Right lobe of liver (tissue), 6 donors: ENCODE measurements around the gene NAB2. TPM values are rescaled to one million over a fixed set of nuclear protein-coding genes. Genes with fewer than 3 reads are reported as not detected.

Source experiments
- ATAC-seq, 4 donors: fragments of 200-7000 bp; cut with Tn5 transposase; one replicate each; pipeline ENCODE4 v1.9.1; 2020; ENCODE audit warnings: mild to moderate bottlenecking in 4 of 4, moderate library complexity in 4 of 4
- DNase-seq, 3 donors: peaks; one replicate each; pipeline ENCODE4 v3.0.0-alpha.2; 2020
- H3K27ac ChIP-seq, 3 donors: fragments of 200-600 bp; one replicate each; pipeline ENCODE4 v1.8.0; 2022
- H3K27me3 ChIP-seq, 2 donors: fragments of 200-600 bp; one replicate each; pipeline ENCODE4 v1.8.0; 2022
- H3K36me3 ChIP-seq, 4 donors: fragments of 200-600 bp; sonication (generic) in 1 of 4; one replicate each; pipeline versions ENCODE4 v1.5.1 to v1.8.0; 2017 to 2022; ENCODE audit warnings: control low read depth in 1 of 4
- H3K4me1 ChIP-seq, 4 donors: fragments of 200-600 bp; sonication (generic) in 1 of 4; one replicate each; pipeline versions ENCODE4 v1.5.1 to v1.8.0; 2017 to 2022; ENCODE audit warnings: control low read depth in 1 of 4
- H3K4me3 ChIP-seq, 3 donors: fragments of 200-600 bp; one replicate each; pipeline ENCODE4 v1.8.0; 2022
- H3K9me3 ChIP-seq, 4 donors: fragments of 200-600 bp; sonication (generic) in 1 of 4; one replicate each; pipeline versions ENCODE4 v1.5.1 to v1.8.0; 2017 to 2022; ENCODE audit warnings: control low read depth in 1 of 4
- POLR2A ChIP-seq: fragments of 450-650 bp; IDR thresholded peaks from one replicate; pipeline ENCODE4 v1.6.1; 2017; ENCODE audit warnings: antibody characterized with exemption, mild to moderate bottlenecking
- WGBS: methylation state at CpG from one replicate; pipeline ENCODE4 v1.1.6; 2018; ENCODE audit warnings: low coverage, low lambda C conversion rate; ENCODE audit not compliant: insufficient coverage; ENCODE audit errors: missing lambda C conversion rate; 5-methylcytosine and 5-hydroxymethylcytosine counted together
- intact Hi-C, 2 donors: fragments of 100-400 bp; cut with DNase I; formaldehyde crosslinking; loops; one replicate each; pipeline versions ENCODE4 v1.11.2 to v1.14.1; 2022
- total RNA-seq, 6 experiments: library from RNA; depleted of rRNA in 2 of 6; stranded (reverse); fragments of >200 nt in 2 of 6; fragmentation: NEBNext Ultra II Directional in 3 of 6; extraction: Animal tissue kit (Norgen Biotek cat#: 25700) in 3 of 6; gene quantifications; one replicate each; pipeline versions ENCODE4 v1.1.0 to v1.2.4, GENCODE V29; 2016 to 2023
- TF ChIP-seq, protein P1 (sequence below), 4 donors: fragments of 200-600 bp in 3 of 4; fragments of 450-650 bp in 1 of 4; IDR thresholded peaks; one replicate each; pipeline versions ENCODE4 v1.5.1 to v1.8.0; 2016 to 2022; ENCODE audit warnings: antibody characterized with exemption in 4 of 4, mild to moderate bottlenecking in 2 of 4
- donor health status: DM: no; HTN: yes; CAD: no.
- donor health status: DM: no; HTN: no; CAD: no.
- donor health status: DM: no; HTN: no; CAD: no.
- donor health status: DM: no; HTN: yes; CAD: no.
- donor health status: DM: no; HTN: yes; CAD: no.

The NAB2 gene
- total RNA-seq, 6 experiments from 2014 or later = 6.1 to 13.1 (median 8.9) TPM

GRCh38 chr12:57139796-57140649 lies 51.1 kb downstream of the NAB2 start:
- H3K36me3 ChIP-seq = peaks cover 0 to 55% (median 27%) of the 10 kb centered on the region in 4 donors
- peaks cover 0 to 83% (median 38%) of the 10 kb centered on the region in 4 donors for H3K4me1 ChIP-seq
- H3K9me3 ChIP-seq = no peaks in the 10 kb centered on the region
- H3K27ac ChIP-seq = peak overlapping the region; percentile 18 to 96 (median 68)
- peak in 1 of 4 donors; percentile 7 for ATAC-seq
- TF ChIP-seq, protein P1, sequence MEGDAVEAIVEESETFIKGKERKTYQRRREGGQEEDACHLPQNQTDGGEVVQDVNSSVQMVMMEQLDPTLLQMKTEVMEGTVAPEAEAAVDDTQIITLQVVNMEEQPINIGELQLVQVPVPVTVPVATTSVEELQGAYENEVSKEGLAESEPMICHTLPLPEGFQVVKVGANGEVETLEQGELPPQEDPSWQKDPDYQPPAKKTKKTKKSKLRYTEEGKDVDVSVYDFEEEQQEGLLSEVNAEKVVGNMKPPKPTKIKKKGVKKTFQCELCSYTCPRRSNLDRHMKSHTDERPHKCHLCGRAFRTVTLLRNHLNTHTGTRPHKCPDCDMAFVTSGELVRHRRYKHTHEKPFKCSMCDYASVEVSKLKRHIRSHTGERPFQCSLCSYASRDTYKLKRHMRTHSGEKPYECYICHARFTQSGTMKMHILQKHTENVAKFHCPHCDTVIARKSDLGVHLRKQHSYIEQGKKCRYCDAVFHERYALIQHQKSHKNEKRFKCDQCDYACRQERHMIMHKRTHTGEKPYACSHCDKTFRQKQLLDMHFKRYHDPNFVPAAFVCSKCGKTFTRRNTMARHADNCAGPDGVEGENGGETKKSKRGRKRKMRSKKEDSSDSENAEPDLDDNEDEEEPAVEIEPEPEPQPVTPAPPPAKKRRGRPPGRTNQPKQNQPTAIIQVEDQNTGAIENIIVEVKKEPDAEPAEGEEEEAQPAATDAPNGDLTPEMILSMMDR (IDR thresholded peaks at IDR 0.05) = no peak
- peak; percentile 28 for TF ChIP-seq POLR2A
- no peak overlapping the region for H3K4me3 ChIP-seq
- 44% methylated on average over 6 of the region's 6 CpGs for WGBS
- DNase-seq = no peak
- intact Hi-C loops = no loop called here
- H3K27me3 ChIP-seq = no peaks in the 10 kb centered on the region

- TF ChIP-seq, protein P1 (IDR thresholded peaks at IDR 0.05) = no peak
- no peak for TF ChIP-seq POLR2A
- Histone ChIP-seq H3K36me3 (peaks cover 0 to 59% (median 35%) of the 10 kb centered on the region in 4 donors), H3K9me3 (no peaks in the 10 kb centered on the region), H3K4me3 (no peak overlapping the region), H3K27ac (peak overlapping the region in 2 of 3 donors; percentile 29 to 30), H3K4me1 (peaks cover 0 to 83% (median 37%) of the 10 kb centered on the region in 4 donors), H3K27me3 (no peaks in the 10 kb centered on the region)
- intact Hi-C loops = no loop called here
- ATAC-seq = no peak
- no peak for DNase-seq
- WGBS = 92% methylated on average over 5 of the region's 8 CpGs
Measured at GRCh38 chr12:57141249-57141648, 52.3 kb downstream of the NAB2 start.

DNA sequence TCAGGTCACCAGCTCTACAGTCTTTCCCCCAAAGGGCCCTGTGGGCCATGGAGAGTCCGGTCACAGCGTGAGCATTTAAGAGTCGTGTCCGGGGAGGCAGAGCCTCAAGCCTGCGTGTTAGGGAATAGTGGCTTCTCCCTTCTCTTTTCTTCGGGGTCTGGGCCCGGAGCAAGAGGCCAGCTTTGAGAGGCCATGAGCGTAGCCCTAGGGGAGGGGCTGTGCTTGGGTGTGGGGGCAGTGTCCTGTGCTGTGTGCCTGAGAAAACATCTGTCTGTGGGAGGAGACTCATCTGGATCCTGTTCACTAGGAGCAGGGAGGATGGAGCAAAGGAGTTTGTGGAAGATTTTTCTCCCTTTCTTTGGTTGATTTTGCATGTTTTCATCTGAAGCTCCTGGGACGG lies 53.2 kb downstream of the NAB2 start:
- Histone ChIP-seq H3K9me3 (no peaks in the 10 kb centered on the region), H3K4me1 (peaks cover 0 to 81% (median 38%) of the 10 kb centered on the region in 4 donors), H3K36me3 (peaks cover 0 to 62% (median 37%) of the 10 kb centered on the region in 4 donors), H3K27me3 (no peaks in the 10 kb centered on the region), H3K27ac (peak overlapping the region in 2 of 3 donors; percentile 29 to 30), H3K4me3 (no peak overlapping the region)
- ATAC-seq (no peak), DNase-seq (no peak)
- 94% methylated on average over 3 of the region's 9 CpGs for WGBS
- intact Hi-C loops = no loop called here
- no peak for TF ChIP-seq POLR2A
- TF ChIP-seq, protein P1 (IDR thresholded peaks at IDR 0.05) = no peak

DNA sequence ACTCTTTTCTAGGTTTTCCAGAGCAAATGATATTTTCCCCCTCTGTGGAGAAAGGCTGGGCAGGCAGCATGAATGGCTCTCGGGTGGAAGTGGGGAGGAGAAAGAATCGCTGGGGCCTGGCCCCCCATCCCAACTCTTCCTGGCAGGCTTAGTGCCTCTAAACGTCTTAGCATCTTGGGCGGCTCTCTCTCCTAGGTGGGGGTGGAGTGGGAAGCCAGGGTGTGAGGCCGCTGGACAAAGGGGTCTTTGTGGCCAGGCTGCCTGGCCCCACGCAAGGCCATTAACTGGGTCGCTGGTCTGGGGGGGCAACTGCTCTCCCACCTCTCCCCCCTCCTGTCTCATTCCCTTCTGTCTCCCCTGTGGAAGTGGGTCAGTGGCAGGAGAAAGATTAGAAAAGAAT lies 53.8 kb downstream of the NAB2 start:
- H3K4me1 ChIP-seq = peaks cover 0 to 81% (median 38%) of the 10 kb centered on the region in 4 donors
- 66% methylated on average over 6 of the region's 7 CpGs for WGBS
- no peaks in the 10 kb centered on the region for H3K27me3 ChIP-seq
- no peak overlapping the region for H3K4me3 ChIP-seq
- H3K27ac ChIP-seq = no peak overlapping the region
- H3K36me3 ChIP-seq = peaks cover 0 to 65% (median 37%) of the 10 kb centered on the region in 4 donors
- no peaks in the 10 kb centered on the region for H3K9me3 ChIP-seq
- no peak for TF ChIP-seq POLR2A
- TF ChIP-seq, protein P1 (IDR thresholded peaks at IDR 0.05) = no peak
- intact Hi-C loops = no loop called here
- no peak for DNase-seq
- ATAC-seq = no peak
